IgD-negative memory B cell (primary cell): ENCODE data around the gene ITPA. TPM values are rescaled to one million over a fixed set of nuclear protein-coding genes. Genes with fewer than 3 reads are reported as not detected.

Experiments
- H3K27ac Mint-ChIP-seq, 3 donors: one replicate each; pipeline ENCODE4 v1.8.0; 2020 to 2022; ENCODE audit warnings: mild to moderate bottlenecking in 3 of 3, mixed read lengths in 3 of 3, moderate library complexity in 1 of 3
- H3K27me3 Mint-ChIP-seq: one replicate; pipeline ENCODE4 v1.8.0; 2021; ENCODE audit warnings: mixed read lengths
- H3K36me3 Mint-ChIP-seq: one replicate; pipeline ENCODE4 v1.8.0; 2020; ENCODE audit warnings: mild to moderate bottlenecking, mixed read lengths
- H3K4me1 Mint-ChIP-seq, 3 donors: one replicate each; pipeline ENCODE4 v1.8.0; 2020 to 2022; ENCODE audit warnings: mixed read lengths in 3 of 3, mild to moderate bottlenecking in 1 of 3
- H3K4me3 Mint-ChIP-seq, 4 donors: one replicate each; pipeline ENCODE4 v1.8.0; 2020 to 2022; ENCODE audit warnings: mild to moderate bottlenecking in 4 of 4, mixed read lengths in 4 of 4, moderate library complexity in 3 of 4
- H3K9me3 Mint-ChIP-seq, 3 donors: one replicate each; pipeline ENCODE4 v1.8.0; 2020 to 2021; ENCODE audit warnings: mixed read lengths in 3 of 3, mild to moderate bottlenecking in 1 of 3
- polyA plus RNA-seq: library from polyadenylated mRNA; unstranded; fragments of 300-500 nt; fragmentation: Illumina TruSeq; gene quantifications from one replicate; pipeline ENCODE4 v1.2.3, GENCODE V29; 2021

ITPA gene
- polyA plus RNA-seq, 1 donor from 2014 or later, result 49.3 TPM

GRCh38 chr20:3226864-3227263 is 17.6 kb downstream of the ITPA start:
- H3K27me3 Mint-ChIP-seq, result no peaks in the 10 kb centered on the region
- H3K4me3 Mint-ChIP-seq, result no peak overlapping the region
- H3K27ac Mint-ChIP-seq, result peak overlapping the region in 1 of 3 donors; percentile 94
- H3K4me1 Mint-ChIP-seq, result peaks cover 9 to 19% (median 14%) of the 10 kb centered on the region in 3 donors
- H3K36me3 Mint-ChIP-seq, result no peaks in the 10 kb centered on the region
- H3K9me3 Mint-ChIP-seq, result no peaks in the 10 kb centered on the region

GRCh38 chr20:3227506-3227905 is 18.2 kb downstream of the ITPA start:
- H3K36me3 Mint-ChIP-seq, result no peaks in the 10 kb centered on the region
- H3K27me3 Mint-ChIP-seq, result no peaks in the 10 kb centered on the region
- H3K9me3 Mint-ChIP-seq, result no peaks in the 10 kb centered on the region
- H3K27ac Mint-ChIP-seq, result peak overlapping the region in 1 of 3 donors; percentile 94
- peaks cover 7 to 17% (median 12%) of the 10 kb centered on the region in 3 donors for H3K4me1 Mint-ChIP-seq
- H3K4me3 Mint-ChIP-seq, result no peak overlapping the region

GRCh38 chr20:3227936-3228749 is 18.8 kb downstream of the ITPA start:
- H3K4me3 Mint-ChIP-seq, result no peak overlapping the region
- H3K27me3 Mint-ChIP-seq, result no peaks in the 10 kb centered on the region
- H3K27ac Mint-ChIP-seq, result no peak overlapping the region
- H3K36me3 Mint-ChIP-seq, result no peaks in the 10 kb centered on the region
- peaks cover under 1 to 11% (median 6%) of the 10 kb centered on the region in 3 donors for H3K4me1 Mint-ChIP-seq
- H3K9me3 Mint-ChIP-seq, result no peaks in the 10 kb centered on the region

- no peaks in the 10 kb centered on the region for H3K36me3 Mint-ChIP-seq
- peaks cover 0 to 5% (median 2%) of the 10 kb centered on the region in 3 donors for H3K4me1 Mint-ChIP-seq
- no peak overlapping the region for H3K4me3 Mint-ChIP-seq
- no peaks in the 10 kb centered on the region for H3K9me3 Mint-ChIP-seq
- no peak overlapping the region for H3K27ac Mint-ChIP-seq
- H3K27me3 Mint-ChIP-seq, result no peaks in the 10 kb centered on the region
Measured at GRCh38 chr20:3228750-3229032, 19.4 kb downstream of the ITPA start.

GRCh38 chr20:3229158-3229557 is 19.9 kb downstream of the ITPA start:
- H3K4me3 Mint-ChIP-seq, result no peak overlapping the region
- H3K27ac Mint-ChIP-seq, result no peak overlapping the region
- H3K4me1 Mint-ChIP-seq, result peaks cover 0 to 2% (median 2%) of the 10 kb centered on the region in 3 donors
- no peaks in the 10 kb centered on the region for H3K9me3 Mint-ChIP-seq
- no peaks in the 10 kb centered on the region for H3K36me3 Mint-ChIP-seq
- no peaks in the 10 kb centered on the region for H3K27me3 Mint-ChIP-seq

- Mint-ChIP-seq H3K4me3 (no peak overlapping the region), H3K27me3 (no peaks in the 10 kb centered on the region), H3K36me3 (no peaks in the 10 kb centered on the region), H3K27ac (no peak overlapping the region), H3K4me1 (peaks cover 0 to under 1% (median 0%) of the 10 kb centered on the region in 3 donors), H3K9me3 (no peaks in the 10 kb centered on the region)
Measured at GRCh38 chr20:3229798-3230197, 20.5 kb downstream of the ITPA start.

GRCh38 chr20:3231116-3231515 is 21.8 kb downstream of the ITPA start:
- Mint-ChIP-seq H3K4me3 (no peak overlapping the region), H3K27ac (no peak overlapping the region), H3K27me3 (peaks cover 2% of the 10 kb centered on the region), H3K9me3 (no peaks in the 10 kb centered on the region), H3K4me1 (no peaks in the 10 kb centered on the region), H3K36me3 (no peaks in the 10 kb centered on the region)

GRCh38 chr20:3231889-3232588 is 22.7 kb downstream of the ITPA start:
- peaks cover 5% of the 10 kb centered on the region for H3K27me3 Mint-ChIP-seq
- no peaks in the 10 kb centered on the region for H3K36me3 Mint-ChIP-seq
- peaks cover 0 to 2% (median 0%) of the 10 kb centered on the region in 3 donors for H3K4me1 Mint-ChIP-seq
- H3K9me3 Mint-ChIP-seq, result no peaks in the 10 kb centered on the region
- H3K4me3 Mint-ChIP-seq, result no peak overlapping the region
- no peak overlapping the region for H3K27ac Mint-ChIP-seq

GRCh38 chr20:3233131-3233990 is 24.1 kb downstream of the ITPA start:
- Mint-ChIP-seq H3K36me3 (no peaks in the 10 kb centered on the region), H3K27me3 (peaks cover 13% of the 10 kb centered on the region), H3K4me3 (no peak overlapping the region), H3K4me1 (peaks cover 0 to 3% (median 0%) of the 10 kb centered on the region in 3 donors), H3K9me3 (no peaks in the 10 kb centered on the region), H3K27ac (no peak overlapping the region)

GRCh38 chr20:3233991-3234498 is 24.7 kb downstream of the ITPA start:
- Mint-ChIP-seq H3K9me3 (no peaks in the 10 kb centered on the region), H3K4me1 (peaks cover 0 to 3% (median 0%) of the 10 kb centered on the region in 3 donors), H3K4me3 (no peak overlapping the region), H3K27me3 (peaks cover 13% of the 10 kb centered on the region), H3K27ac (no peak overlapping the region), H3K36me3 (no peaks in the 10 kb centered on the region)

GRCh38 chr20:3235666-3236324 is 26.5 kb downstream of the ITPA start:
- H3K4me3 Mint-ChIP-seq, result peak overlapping the region in 1 of 4 donors; percentile 59

GRCh38 chr20:3237011-3237957 is 28.0 kb downstream of the ITPA start:
- H3K36me3 Mint-ChIP-seq, result no peaks in the 10 kb centered on the region
- no peaks in the 10 kb centered on the region for H3K9me3 Mint-ChIP-seq
- H3K27ac Mint-ChIP-seq, result peak overlapping the region in 1 of 3 donors; percentile 57
- peak overlapping the region; percentile 55 to 86 (median 70) for H3K4me3 Mint-ChIP-seq
- H3K4me1 Mint-ChIP-seq, result peaks cover 6 to 8% (median 8%) of the 10 kb centered on the region in 3 donors
- H3K27me3 Mint-ChIP-seq, result peaks cover 32% of the 10 kb centered on the region

More at GRCh38 chr20:3235666-3236324, 26.5 kb downstream of the ITPA start:
- Mint-ChIP-seq H3K27ac (no peak overlapping the region), H3K4me1 (peaks cover 6 to 8% (median 7%) of the 10 kb centered on the region in 3 donors), H3K27me3 (peaks cover 26% of the 10 kb centered on the region), H3K9me3 (no peaks in the 10 kb centered on the region), H3K36me3 (no peaks in the 10 kb centered on the region)

- Mint-ChIP-seq H3K4me3 (peak overlapping the region; percentile 84 to 96 (median 88)), H3K27ac (peak overlapping the region in 1 of 3 donors; percentile 57), H3K9me3 (no peaks in the 10 kb centered on the region), H3K4me1 (peaks cover 6 to 8% (median 8%) of the 10 kb centered on the region in 3 donors), H3K36me3 (no peaks in the 10 kb centered on the region), H3K27me3 (peaks cover 32% of the 10 kb centered on the region)
Measured at GRCh38 chr20:3237958-3238615, 28.8 kb downstream of the ITPA start.
